GM23338 (cell line): Measurements from ENCODE around the gene RBM3. TPM values are rescaled to one million over a fixed set of nuclear protein-coding genes. Genes with fewer than 3 reads are reported as not detected.

ENCODE experiments used
- ATAC-seq: fragments of 200-7000 bp; cut with Tn5 transposase; 3 replicates; pipeline ENCODE4 v1.9.1; 2020
- DNase-seq: peaks from one replicate; pipeline ENCODE4 v3.0.0-alpha.2; 2015; ENCODE audit warnings: low spot score
- H2AFZ ChIP-seq: fragments of 200-600 bp; sonication (generic); 2 replicates; pipeline ENCODE4 v1.8.0; 2016; ENCODE audit warnings: antibody characterized with exemption, mild to moderate bottlenecking, moderate library complexity
- H3F3A ChIP-seq: fragments of 200-600 bp; sonication (generic); replicated peaks from 2 replicates; pipeline ENCODE4 v1.8.0; 2017; ENCODE audit warnings: antibody characterized with exemption, mixed run types, low read depth
- H3K27ac ChIP-seq: fragments of 200-600 bp; sonication (generic); 2 replicates; pipeline ENCODE4 v1.6.1; 2016; ENCODE audit warnings: low read depth
- H3K27me3 ChIP-seq: fragments of 200-600 bp; sonication (generic); 2 replicates; pipeline ENCODE4 v1.8.0; 2016; ENCODE audit warnings: mild to moderate bottlenecking, mixed run types, moderate library complexity; ENCODE audit not compliant: insufficient read depth
- H3K36me3 ChIP-seq: fragments of 200-600 bp; sonication (generic); 2 replicates; pipeline ENCODE4 v1.8.0; 2016; ENCODE audit warnings: mild to moderate bottlenecking; ENCODE audit not compliant: insufficient read depth
- H3K4me1 ChIP-seq: fragments of 200-600 bp; sonication (generic); 2 replicates; pipeline ENCODE4 v1.8.0; 2016; ENCODE audit warnings: mild to moderate bottlenecking, moderate library complexity; ENCODE audit not compliant: insufficient read depth
- H3K4me2 ChIP-seq: fragments of 200-600 bp; sonication (generic); 2 replicates; pipeline ENCODE4 v1.7.1; 2017; ENCODE audit warnings: mixed run types
- H3K4me3 ChIP-seq: fragments of 200-600 bp; sonication (generic); 2 replicates; pipeline ENCODE4 v1.6.1; 2016; ENCODE audit warnings: mixed run types
- H3K79me2 ChIP-seq: fragments of 200-600 bp; sonication (generic); replicated peaks from 2 replicates; pipeline ENCODE4 v1.8.0; 2017; ENCODE audit warnings: mild to moderate bottlenecking; ENCODE audit not compliant: insufficient read depth
- H3K9me2 ChIP-seq: fragments of 200-600 bp; sonication (generic); 2 replicates; pipeline ENCODE4 v1.8.0; 2017; ENCODE audit not compliant: insufficient read depth
- H4K20me1 ChIP-seq: fragments of 200-600 bp; sonication (generic); replicated peaks from 2 replicates; pipeline ENCODE4 v1.8.0; 2017; ENCODE audit warnings: mild to moderate bottlenecking; ENCODE audit not compliant: insufficient read depth
- H3K27ac Mint-ChIP-seq: 2 replicates; pipeline ENCODE4 v1.8.0; 2020; ENCODE audit warnings: inconsistent platforms, mild to moderate bottlenecking, moderate library complexity, mixed read lengths
- H3K27me3 Mint-ChIP-seq: 3 replicates; pipeline ENCODE4 v1.8.0; 2022; ENCODE audit warnings: low read depth, mild to moderate bottlenecking, moderate library complexity, mixed read lengths, inconsistent platforms; ENCODE audit not compliant: insufficient read depth, poor library complexity
- H3K36me3 Mint-ChIP-seq: 3 replicates; pipeline ENCODE4 v1.8.0; 2021; ENCODE audit warnings: low read depth, mild to moderate bottlenecking, inconsistent platforms, moderate library complexity, mixed read lengths
- H3K4me1 Mint-ChIP-seq: 3 replicates; pipeline ENCODE4 v1.8.0; 2020; ENCODE audit warnings: mild to moderate bottlenecking, inconsistent platforms, mixed read lengths
- H3K4me3 Mint-ChIP-seq: 3 replicates; pipeline ENCODE4 v1.8.0; 2021; ENCODE audit warnings: moderate library complexity, mild to moderate bottlenecking, inconsistent platforms, mixed read lengths
- H3K9me3 Mint-ChIP-seq: 3 replicates; pipeline ENCODE4 v1.8.0; 2020; ENCODE audit warnings: moderate library complexity, mild to moderate bottlenecking, inconsistent platforms, mixed read lengths
- CREB1 ChIP-seq: fragments of 250-450 bp; sonication (Bioruptor Pico); IDR thresholded peaks from 2 replicates; pipeline ENCODE4 v1.5.0; 2020; ENCODE audit warnings: low read depth, mild to moderate bottlenecking, moderate library complexity
- CTCF ChIP-seq, 2 experiments: fragments of 200-600 bp in 1 of 2; sonication (generic) in 1 of 2; conservative IDR thresholded peaks; 2 replicates each; pipeline versions ENCODE4 v1.5.1 to v1.6.1; 2016 to 2017; ENCODE audit warnings: antibody characterized with exemption in 2 of 2, low read depth in 2 of 2, mild to moderate bottlenecking in 2 of 2, moderate library complexity in 1 of 2
- ETS1 ChIP-seq: IDR thresholded peaks from 2 replicates; pipeline ENCODE4 v1.6.1; 2016; ENCODE audit warnings: antibody characterized with exemption
- EZH2 ChIP-seq: fragments of 200-600 bp; sonication (generic); IDR thresholded peaks from one replicate; pipeline ENCODE4 v1.8.0; 2017; ENCODE audit warnings: antibody characterized with exemption, mild to moderate bottlenecking, low read depth; ENCODE audit not compliant: unreplicated experiment
- EZH2phosphoT487 ChIP-seq: fragments of 200-600 bp; sonication (generic); IDR thresholded peaks from one replicate; pipeline ENCODE4 v1.8.1; 2018; ENCODE audit warnings: antibody characterized with exemption; ENCODE audit not compliant: unreplicated experiment
- JUNB ChIP-seq: IDR thresholded peaks from one replicate; pipeline ENCODE4 v1.6.1; 2016; ENCODE audit warnings: antibody characterized with exemption; ENCODE audit not compliant: unreplicated experiment
- NANOG ChIP-seq: IDR thresholded peaks from 2 replicates; pipeline ENCODE4 v1.6.1; 2016; ENCODE audit warnings: antibody characterized with exemption, borderline replicate concordance
- POLR2AphosphoS5 ChIP-seq: IDR thresholded peaks from 2 replicates; pipeline ENCODE4 v1.6.1; 2016; ENCODE audit warnings: antibody characterized with exemption, low read depth
- ZNF114 ChIP-seq: fragments of 250-450 bp; sonication (Bioruptor Pico); IDR thresholded peaks from 2 replicates; pipeline ENCODE4 v1.5.0; 2020; ENCODE audit warnings: mild to moderate bottlenecking, moderate library complexity
- ZNF331 ChIP-seq: fragments of 250-450 bp; sonication (Bioruptor Pico); IDR thresholded peaks from 2 replicates; pipeline ENCODE4 v1.5.0; 2020; ENCODE audit warnings: low read depth, mild to moderate bottlenecking, moderate library complexity
- polyA plus RNA-seq: library from polyadenylated mRNA; unstranded; fragments of >200 nt; fragmentation: Nextera tagmentation; extraction: Ambion mirVana; gene quantifications from 2 replicates; pipeline ENCODE4 v1.2.1, GENCODE V29; 2016
- total RNA-seq: library from RNA; depleted of rRNA; stranded (reverse); fragments of >200 nt; shearing (Covaris generic); gene quantifications from 2 replicates; pipeline ENCODE4 v1.2.3, GENCODE V29; 2014
- TF ChIP-seq, protein P1 (sequence below): fragments of 250-450 bp; sonication (Bioruptor Pico); IDR thresholded peaks from 2 replicates; pipeline ENCODE4 v1.5.0; 2020; ENCODE audit warnings: mild to moderate bottlenecking, moderate library complexity

RBM3 gene
- total and polyA plus RNA-seq, 2 experiments from 2014 or later = 77.5 to 103 TPM

DNA sequence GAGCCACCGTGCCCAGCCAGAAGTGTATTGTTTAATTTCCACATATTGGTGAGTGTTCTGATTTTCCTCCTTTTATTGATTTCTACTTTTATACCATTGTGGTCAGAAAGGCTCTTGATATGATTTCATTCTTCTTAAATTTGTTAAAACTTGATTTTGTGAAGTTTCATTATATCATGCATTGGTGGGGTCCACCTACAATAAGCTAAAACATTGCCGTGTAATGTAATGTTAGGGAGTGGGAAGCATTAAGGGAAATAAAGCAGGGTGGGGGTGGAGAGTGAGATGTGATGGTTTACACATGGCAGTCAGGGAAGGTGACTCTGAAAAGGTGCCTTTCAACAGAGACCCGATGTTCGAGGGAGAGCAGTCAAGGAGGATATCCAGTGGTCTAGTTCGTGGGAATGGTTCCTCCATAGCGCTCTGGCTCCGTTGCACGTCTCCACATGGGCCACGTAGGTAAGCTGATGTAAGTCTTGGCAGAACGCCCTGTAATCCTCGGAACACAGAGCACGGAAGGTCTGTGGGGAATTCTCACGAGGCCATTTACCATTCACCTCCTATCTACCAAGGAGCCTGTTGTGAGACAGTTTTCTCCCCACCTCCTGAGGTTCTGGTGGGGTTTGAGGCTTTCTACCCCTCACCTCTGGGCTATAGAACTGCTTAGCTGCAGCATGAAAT, 15.3 kb downstream of the RBM3 start:
- Histone ChIP-seq H3K79me2 (no peaks in the 10 kb centered on the region), H3K4me2 (no peak overlapping the region), H3F3A (no peaks in the 10 kb centered on the region), H4K20me1 (no peaks in the 10 kb centered on the region), H3K36me3 (no peaks in the 10 kb centered on the region), H3K27me3 (no peaks in the 10 kb centered on the region), H3K4me3 (no peak overlapping the region), H2AFZ (no peak overlapping the region), H3K4me1 (no peaks in the 10 kb centered on the region), H3K9me2 (no peaks in the 10 kb centered on the region), H3K27ac (no peak overlapping the region)
- ATAC-seq = no peak
- H3K36me3 Mint-ChIP-seq = no peaks in the 10 kb centered on the region
- H3K27me3 Mint-ChIP-seq = no peaks in the 10 kb centered on the region
- H3K4me1 Mint-ChIP-seq = no peaks in the 10 kb centered on the region
- no peak for TF ChIP-seq JUNB
- TF ChIP-seq ZNF114 (CRISPR knock-in tag) = no peak
- no peak for TF ChIP-seq ZNF331 (CRISPR knock-in tag)
- no peak for TF ChIP-seq NANOG
- TF ChIP-seq, protein P1, sequence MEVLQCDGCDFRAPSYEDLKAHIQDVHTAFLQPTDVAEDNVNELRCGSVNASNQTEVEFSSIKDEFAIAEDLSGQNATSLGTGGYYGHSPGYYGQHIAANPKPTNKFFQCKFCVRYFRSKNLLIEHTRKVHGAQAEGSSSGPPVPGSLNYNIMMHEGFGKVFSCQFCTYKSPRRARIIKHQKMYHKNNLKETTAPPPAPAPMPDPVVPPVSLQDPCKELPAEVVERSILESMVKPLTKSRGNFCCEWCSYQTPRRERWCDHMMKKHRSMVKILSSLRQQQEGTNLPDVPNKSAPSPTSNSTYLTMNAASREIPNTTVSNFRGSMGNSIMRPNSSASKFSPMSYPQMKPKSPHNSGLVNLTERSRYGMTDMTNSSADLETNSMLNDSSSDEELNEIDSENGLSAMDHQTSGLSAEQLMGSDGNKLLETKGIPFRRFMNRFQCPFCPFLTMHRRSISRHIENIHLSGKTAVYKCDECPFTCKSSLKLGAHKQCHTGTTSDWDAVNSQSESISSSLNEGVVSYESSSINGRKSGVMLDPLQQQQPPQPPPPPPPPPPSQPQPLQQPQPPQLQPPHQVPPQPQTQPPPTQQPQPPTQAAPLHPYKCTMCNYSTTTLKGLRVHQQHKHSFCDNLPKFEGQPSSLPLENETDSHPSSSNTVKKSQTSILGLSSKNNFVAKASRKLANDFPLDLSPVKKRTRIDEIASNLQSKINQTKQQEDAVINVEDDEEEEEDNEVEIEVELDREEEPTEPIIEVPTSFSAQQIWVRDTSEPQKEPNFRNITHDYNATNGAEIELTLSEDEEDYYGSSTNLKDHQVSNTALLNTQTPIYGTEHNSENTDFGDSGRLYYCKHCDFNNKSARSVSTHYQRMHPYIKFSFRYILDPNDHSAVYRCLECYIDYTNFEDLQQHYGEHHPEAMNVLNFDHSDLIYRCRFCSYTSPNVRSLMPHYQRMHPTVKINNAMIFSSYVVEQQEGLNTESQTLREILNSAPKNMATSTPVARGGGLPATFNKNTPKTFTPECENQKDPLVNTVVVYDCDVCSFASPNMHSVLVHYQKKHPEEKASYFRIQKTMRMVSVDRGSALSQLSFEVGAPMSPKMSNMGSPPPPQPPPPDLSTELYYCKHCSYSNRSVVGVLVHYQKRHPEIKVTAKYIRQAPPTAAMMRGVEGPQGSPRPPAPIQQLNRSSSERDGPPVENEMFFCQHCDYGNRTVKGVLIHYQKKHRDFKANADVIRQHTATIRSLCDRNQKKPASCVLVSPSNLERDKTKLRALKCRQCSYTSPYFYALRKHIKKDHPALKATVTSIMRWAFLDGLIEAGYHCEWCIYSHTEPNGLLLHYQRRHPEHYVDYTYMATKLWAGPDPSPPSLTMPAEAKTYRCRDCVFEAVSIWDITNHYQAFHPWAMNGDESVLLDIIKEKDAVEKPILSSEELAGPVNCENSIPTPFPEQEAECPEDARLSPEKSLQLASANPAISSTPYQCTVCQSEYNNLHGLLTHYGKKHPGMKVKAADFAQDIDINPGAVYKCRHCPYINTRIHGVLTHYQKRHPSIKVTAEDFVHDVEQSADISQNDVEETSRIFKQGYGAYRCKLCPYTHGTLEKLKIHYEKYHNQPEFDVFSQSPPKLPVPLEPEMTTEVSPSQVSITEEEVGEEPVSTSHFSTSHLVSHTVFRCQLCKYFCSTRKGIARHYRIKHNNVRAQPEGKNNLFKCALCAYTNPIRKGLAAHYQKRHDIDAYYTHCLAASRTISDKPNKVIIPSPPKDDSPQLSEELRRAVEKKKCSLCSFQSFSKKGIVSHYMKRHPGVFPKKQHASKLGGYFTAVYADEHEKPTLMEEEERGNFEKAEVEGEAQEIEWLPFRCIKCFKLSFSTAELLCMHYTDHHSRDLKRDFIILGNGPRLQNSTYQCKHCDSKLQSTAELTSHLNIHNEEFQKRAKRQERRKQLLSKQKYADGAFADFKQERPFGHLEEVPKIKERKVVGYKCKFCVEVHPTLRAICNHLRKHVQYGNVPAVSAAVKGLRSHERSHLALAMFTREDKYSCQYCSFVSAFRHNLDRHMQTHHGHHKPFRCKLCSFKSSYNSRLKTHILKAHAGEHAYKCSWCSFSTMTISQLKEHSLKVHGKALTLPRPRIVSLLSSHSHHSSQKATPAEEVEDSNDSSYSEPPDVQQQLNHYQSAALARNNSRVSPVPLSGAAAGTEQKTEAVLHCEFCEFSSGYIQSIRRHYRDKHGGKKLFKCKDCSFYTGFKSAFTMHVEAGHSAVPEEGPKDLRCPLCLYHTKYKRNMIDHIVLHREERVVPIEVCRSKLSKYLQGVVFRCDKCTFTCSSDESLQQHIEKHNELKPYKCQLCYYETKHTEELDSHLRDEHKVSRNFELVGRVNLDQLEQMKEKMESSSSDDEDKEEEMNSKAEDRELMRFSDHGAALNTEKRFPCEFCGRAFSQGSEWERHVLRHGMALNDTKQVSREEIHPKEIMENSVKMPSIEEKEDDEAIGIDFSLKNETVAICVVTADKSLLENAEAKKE = no peak
- no peak for TF ChIP-seq EZH2
- no peak for TF ChIP-seq EZH2phosphoT487
- no peak for TF ChIP-seq POLR2AphosphoS5
- no peak for TF ChIP-seq CTCF (conservative IDR thresholded peaks at IDR 0.05; ENCODE audit: low read depth in 2 of 2)
- no peak for TF ChIP-seq ETS1
- TF ChIP-seq CREB1 (CRISPR knock-in tag) = no peak
- H3K9me3 Mint-ChIP-seq = no peaks in the 10 kb centered on the region
- no peak overlapping the region for H3K4me3 Mint-ChIP-seq
- H3K27ac Mint-ChIP-seq = no peak overlapping the region
- no peak for DNase-seq
